Activated naive CD4-positive, alpha-beta T cell (primary cell): ENCODE results near the gene LRRD1.
A peak's percentile ranks its signal among the peaks of the same experiment; 100 is the strongest.
"Not testable (repeated sequence)": the region's sequence is repeated elsewhere in the genome, so short reads cannot be mapped to it uniquely, and the experiment has no call there.

Source experiments
- DNase-seq, 4 experiments: peaks; one replicate each; lab custom pipeline; 2025; lab: John Stamatoyannopoulos, UW

The LRRD1 gene

DNA sequence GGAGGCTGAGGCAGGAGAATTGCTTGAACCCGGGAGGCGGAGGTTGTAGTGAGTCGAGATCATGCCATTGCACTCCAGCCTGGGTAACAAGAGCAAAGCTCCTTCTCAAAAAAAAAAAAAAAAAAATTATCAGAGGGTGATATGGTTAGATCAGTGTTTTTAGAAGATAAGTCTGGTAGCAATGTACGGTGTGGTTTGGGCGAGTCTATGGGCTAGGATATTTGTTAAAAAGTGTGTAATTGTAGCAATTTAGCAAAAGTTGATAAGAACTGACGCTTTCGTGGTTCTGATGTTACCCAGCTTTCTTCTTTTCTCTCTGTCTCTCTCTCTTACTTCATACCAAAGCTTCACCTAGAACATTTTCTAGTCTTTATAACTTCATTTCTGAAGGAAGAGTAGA, 37.8 kb downstream of the LRRD1 start:
- DNase-seq, result no peak

DNA sequence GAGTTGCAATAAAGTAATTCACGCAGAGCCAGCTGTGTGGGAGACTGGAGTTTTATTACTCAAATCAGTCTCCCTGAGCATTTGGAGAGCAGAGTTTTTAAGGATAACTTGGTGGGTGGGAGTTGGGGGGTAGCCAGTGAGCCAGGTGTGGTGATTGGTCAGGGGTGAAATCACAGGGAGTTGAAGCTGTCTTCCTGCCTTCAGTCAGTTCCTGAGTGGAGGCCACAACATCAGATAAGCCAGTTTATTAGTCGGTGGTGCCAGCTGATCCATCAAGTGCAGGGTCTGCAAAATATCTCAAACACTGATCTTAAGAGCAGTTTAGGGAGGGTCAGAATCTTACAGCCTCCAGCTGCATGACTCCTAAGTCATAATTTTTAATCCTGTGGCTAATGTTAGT, 41.4 kb downstream of the LRRD1 start:
- no peak for DNase-seq

DNA sequence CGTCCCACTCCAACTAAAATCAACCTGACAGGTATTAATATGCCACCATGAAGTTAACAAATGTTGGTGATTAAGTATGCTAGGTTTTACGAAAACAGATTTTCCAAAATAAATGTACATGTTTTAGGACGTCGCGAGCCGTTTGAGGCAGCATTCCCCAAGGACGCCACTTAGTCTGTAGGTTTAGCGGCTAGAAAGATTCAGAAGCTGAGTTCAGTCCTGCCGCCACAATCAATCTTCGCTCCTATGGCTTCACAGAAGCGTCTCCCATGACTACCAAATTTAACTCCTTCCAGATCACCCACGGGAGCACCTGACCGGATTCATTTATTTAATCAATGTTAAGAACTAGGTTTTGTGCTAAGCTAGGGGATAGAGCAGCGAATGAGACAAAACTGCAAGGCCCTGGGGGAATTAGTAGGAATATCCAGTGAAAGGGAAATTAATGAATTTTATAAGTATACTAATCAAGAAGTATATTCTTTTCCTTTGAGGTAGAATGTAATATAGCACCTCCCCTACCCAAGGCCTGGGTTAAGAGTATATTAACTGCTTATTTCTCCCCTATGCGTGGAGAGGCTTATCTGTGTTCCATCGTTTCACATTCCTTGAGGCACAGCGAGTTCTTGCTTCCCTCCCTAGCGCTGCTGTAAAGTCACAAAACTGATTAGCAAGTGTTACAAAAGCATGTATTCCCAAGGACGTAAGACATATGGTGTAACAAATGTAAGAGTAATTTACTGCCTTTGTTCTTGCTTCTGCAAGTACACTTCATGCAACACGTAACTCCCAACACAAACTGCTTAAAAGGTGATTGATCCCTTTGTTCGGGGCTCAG, 43.7 kb downstream of the LRRD1 start:
- no peak for DNase-seq

DNA sequence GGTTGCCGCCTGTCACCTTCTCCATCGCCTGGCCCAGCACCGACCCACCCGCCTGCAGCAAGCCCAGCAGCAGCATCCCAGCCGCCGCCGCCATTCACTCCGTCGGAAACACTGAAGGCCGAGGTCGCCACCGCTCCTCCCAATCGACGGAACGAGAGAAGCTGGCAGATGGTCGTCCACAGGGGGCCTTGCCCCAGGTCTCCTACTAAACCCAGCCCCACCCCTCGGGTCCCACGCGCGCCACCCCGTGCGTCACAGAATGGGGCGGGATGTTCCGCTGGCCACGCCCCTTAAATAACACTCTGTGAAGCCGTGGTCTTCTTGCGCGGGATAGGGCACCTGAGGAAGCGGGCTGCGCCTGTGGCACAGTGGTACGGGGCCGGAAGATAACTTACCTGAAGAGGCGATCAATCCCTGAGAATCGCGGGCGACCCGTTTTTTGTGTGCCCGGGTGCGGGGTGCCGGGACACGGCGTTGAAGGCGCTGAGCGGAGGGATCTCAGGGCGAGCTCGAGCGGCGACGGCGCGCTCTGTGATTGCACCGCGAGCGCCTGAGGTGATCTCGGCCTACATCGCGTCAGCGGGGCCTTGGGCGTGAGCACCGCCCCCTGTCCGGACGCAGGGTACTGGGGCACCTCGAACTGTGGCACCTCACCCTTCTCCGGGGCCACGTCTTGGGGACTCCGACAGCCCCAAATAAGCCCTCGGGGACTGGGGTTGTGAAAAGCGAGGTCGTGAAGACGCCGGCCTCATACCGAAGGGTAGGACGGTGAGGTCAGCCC, 44.5 kb downstream of the LRRD1 start, which contains the start of gene CYP51A1:
CYP51A1 (minus strand) TSS at position 207 of the 781 bp plus-strand sequence; CDS start at position 94, 113 bp downstream.
- DNase-seq, result peak; percentile 71 to 91 (median 84)

DNA sequence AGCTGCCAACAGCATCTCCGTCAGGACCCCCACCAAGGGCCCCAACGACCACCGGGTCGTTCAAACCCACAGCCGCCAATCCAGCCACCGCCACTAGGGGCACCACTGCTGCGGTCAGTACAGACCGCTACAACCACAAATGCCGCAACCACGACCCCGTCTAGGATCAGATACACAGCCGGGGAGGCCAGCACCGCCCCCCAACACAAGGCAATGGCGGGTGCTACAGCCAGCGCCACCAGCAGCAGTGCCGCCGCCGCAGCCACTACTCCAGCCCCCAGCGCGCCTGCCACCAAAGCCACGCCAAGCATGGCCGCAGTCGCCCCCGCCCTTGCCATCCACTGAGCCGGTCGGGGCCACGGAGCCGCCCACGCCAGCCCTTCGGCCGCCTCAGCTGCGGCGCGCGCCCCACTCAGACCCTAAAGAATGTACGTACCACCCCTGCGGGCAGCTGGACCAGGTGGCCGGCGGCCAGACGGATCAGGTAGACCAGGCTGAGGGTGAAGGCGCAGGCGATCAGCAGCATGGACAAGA, 45.1 kb downstream of the LRRD1 start:
- peak; percentile 18 to 42 (median 26) for DNase-seq

DNA sequence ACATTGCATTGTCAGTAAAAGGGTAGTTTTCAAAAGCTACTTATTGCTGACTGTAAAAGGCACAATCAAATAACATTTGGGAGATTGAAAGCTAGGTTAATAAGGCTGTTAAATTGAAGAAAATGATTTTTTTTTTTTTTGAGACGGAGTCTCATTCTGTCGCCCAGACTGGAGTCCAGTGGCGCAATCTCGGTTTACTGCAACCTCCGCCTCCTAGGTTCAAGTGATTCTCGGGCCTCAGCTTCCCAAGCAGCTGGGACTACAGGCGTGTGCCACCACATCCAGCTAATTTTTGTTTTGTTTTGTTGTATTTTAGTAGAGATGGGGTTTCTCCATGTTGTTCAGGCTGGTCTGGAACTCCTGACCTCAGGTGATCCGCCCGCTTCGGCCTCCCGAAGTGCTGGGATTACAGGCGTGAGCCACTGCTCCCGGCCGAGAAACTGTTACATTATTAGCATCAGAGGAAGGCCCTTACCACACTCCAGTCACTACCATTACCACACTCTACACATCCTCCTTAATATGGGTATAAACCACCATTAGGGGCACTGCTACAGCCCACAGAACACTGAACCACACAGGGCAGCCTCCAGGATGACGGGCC, 45.7 kb downstream of the LRRD1 start:
- no peak for DNase-seq

DNA sequence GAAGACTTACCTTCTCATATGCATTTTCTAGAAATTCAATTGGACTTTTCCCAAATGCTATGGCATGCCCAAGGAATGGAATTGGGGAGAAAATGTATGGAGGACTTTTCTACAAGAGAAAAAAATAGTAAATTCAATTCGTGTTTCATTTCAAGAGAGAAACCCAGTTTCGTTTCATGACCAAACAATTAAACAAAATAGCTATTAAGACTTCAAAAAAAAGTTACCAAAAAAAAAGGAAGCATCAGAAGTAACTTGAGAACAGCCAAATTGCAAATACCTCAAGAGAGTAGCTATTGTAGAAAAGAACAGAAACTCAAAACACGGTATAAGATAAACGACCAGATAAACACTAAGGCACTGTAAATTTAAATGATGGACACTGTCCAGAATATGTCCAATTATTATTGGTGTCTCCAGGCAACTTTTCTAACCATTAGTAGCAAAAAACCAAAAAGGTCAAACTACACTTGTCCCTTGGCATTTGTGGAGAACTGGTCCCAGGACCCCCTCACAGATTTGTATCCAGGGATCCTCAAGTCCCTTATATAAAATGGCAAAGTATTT, 47.1 kb downstream of the LRRD1 start:
- no peak for DNase-seq

DNA sequence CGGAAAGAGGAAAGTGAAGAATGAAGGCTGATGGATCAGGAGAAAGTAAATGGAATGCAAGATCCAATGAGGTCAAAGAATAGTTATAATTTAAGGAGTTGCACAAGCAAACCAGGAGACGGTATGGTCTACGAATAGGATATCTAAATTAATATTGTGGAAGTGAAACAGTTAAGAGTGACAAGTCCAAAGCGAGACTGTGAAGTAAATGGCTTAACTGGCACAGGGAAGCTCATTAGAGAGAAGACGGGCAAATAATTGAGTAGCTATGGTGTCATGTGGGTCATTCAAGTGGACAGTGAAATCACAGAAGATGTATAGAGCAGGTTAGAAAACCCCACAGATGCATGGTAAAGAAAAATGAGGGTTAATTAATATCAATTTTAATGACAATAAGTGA, 47.8 kb downstream of the LRRD1 start:
- DNase-seq, result no peak

DNA sequence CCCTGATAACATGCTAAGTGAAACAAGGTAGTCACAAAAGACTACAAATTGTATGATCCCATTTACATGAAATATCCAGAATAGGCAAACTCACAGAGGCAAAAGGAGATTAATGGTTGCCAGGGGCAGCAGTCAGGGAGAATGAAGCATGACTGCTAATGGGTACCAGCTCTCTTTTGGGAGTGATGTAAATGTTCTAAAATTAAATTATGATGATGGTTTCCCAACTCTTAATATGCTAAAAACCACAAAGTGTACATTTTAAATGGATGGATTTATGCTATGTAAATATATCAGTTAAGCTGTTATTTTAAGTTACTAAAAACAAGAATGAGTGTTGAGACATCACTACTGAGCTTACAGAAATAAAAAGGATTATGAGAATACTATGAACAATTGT, 57.3 kb downstream of the LRRD1 start:
- no peak for DNase-seq

DNA sequence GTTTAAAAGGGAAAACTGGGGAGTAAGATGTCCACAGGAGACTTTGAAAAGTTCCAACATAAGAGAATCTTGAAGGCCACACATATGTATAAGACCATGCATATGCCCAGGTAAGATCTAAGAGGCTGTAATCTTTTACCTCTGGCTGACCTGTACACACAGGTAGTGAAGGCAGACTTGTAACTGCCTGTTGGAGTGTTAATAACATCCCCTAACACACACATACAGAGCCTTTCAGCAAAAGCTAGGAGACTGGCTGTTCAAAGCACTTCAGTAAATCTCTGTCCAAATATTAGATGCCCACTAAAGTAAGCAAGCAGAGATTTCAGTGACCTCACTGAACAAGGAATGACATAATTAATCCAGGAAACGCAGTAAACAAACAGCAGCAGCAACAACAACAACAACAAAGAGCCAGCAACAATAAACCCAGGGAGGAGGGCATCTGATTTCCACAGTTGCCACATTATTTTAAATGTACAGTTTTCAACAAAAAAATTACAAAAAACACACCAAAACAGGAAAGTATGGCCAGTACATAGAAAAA, 59.7 kb downstream of the LRRD1 start:
- no peak for DNase-seq

DNA sequence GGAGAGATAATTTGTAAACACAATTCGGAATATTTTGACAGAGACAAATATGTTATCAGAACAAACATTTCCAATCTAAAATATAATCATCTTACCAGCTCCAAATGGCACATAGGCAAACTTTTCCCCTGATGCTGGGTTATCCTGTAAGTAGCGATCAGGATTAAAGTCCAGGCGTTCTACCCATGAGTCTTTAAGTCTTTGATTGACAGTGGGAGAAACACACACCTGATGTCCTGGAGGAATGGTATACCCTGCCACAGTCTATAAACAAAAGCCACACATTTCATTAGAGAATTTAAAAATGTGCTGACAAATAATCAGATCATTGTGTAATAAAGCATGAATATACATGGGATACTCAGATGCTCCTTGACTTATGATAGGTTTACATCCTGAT, 62.0 kb downstream of the LRRD1 start:
- no peak for DNase-seq

DNA sequence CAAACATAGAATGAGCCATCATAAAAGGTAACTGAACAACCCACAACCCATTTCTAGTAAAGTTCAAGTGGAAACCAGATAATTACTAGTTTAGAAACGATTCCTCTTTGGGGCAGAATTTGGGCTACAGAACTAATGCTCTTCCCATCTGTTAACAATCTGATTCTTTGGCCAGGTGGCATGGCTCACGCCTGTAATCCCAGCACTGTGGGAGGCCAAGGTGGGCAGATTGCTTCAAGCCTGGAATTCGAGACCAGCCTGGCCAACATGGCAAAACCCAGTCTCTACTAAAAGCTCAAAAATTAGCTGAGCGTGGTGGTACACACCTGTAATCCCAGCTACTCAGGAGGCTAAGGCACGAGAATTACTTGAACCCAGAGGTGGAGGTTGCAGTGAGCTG, 63.1 kb downstream of the LRRD1 start:
- DNase-seq, result no peak

DNA sequence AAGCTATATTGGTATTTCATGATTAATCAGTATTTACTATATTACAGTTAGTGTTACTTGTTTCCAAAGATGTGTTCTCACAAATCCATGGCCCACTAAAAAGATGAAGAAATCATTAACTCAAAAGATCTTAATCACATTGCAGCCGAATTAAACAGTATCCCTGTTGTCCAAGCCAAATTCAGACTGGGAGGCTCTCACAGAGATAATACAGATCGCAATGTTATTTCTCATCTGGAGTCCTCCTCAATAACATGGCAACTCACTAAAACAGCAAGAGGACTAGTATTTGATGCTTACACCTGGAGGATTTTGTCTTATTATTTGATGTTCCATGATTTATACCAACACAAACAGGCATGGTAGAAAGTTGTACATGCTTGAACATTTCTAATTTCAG, 68.1 kb downstream of the LRRD1 start:
- DNase-seq, result no peak

DNA sequence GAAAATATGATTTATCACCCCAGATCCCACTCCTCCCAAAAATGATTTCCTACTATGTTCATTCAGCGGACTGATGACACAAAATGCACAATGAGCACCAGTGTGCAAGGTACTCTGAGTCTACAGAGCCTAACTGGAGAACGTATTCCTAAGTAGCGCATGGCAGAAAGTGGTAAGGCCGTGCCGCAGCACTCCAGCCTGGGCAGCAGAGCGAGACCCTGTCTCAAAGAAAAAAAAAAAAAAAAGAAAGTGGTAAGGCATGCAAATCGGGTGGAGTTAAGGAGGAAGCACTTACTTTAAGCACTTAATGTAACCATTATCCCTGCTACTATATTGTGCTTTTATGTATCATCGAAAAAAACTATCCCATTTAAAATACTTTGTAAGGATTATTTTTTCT, 70.1 kb downstream of the LRRD1 start:
- no peak for DNase-seq

DNA sequence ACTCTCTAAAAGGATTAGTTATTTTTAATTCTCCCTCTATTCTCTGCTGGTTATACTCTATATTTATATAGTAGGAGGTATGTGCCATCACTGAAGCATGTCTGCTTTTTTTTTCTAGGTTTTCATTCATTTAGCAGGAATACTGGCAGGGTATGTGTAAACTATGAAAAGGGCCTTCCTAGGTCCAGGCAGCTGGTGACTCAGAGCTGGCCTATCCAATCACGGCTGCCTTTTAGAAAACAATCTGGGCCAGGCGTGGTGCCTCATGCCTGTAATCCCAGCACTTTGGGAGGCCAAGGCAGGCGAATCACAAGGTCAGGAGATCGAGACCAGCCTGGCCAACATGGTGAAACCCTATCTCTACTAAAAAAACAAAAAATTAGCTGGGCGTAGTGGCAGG, 76.1 kb downstream of the LRRD1 start:
- DNase-seq, result not testable (repeated sequence)

DNA sequence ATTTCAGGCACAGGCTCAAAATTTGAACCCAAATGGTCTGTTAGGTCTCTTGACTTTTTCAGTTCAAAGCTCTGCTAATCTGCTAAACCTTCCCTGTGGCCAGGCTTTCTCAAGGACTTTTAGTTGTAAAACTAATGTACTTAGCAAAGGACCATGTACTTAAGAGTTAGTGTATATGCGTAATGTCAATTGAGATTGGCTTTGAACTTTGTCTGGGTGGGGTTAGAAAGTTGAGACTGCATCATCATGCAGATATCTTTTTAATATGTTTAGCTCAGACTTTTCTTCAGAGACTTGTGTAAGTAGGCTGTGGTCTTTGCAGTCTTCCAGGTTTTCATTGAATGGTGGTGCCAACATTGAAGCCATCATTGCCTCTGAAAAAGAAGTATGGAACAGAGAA, 78.4 kb downstream of the LRRD1 start:
- no peak for DNase-seq

DNA sequence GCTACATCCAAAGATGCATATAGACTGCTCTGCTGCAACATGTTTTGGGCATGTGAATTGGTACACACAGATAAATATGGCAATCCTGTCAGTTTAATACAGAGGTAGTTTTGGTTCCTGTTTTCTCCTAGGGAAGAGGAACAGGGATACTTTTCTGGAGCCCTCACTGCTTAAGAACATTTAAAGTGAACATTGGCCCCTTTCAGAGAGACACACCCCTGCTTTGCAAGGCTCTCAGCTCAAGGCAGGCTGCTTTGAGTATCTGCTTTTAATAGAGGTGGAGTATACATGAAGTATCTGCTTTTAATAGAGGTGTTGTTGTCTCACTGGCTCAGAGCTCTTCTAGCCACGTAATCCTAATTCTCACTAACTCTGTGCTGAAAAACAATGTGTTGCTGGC, 83.6 kb downstream of the LRRD1 start:
- DNase-seq, result no peak
